ENCODE results near the gene SCFD1. TPM values are rescaled to one million over a fixed set of nuclear protein-coding genes. Genes with fewer than 3 reads are reported as not detected.

The SCFD1 gene
- total RNA-seq, 1 donor from 2014 or later = 41.7 TPM

DNA sequence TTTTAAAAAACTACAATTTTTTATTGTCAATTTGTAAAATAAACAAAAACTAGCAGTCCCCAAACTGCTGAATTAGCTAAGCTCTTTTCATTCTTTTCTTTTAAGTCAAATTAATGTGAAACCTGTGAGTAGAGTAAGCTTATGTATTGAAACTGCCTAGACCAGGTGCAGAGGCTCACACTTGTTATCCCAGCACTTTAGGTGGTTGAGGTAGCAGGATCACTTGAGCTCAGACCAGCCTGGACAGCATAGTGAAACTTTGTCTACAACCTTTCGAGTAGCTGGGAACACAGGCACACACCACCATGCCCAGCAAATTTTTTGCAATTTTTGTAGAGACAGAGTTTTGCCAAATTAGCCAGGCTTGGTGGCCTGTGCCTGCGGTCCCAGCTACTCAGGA lies 26.4 kb downstream of the SCFD1 start:
- TF ChIP-seq, protein P1, sequence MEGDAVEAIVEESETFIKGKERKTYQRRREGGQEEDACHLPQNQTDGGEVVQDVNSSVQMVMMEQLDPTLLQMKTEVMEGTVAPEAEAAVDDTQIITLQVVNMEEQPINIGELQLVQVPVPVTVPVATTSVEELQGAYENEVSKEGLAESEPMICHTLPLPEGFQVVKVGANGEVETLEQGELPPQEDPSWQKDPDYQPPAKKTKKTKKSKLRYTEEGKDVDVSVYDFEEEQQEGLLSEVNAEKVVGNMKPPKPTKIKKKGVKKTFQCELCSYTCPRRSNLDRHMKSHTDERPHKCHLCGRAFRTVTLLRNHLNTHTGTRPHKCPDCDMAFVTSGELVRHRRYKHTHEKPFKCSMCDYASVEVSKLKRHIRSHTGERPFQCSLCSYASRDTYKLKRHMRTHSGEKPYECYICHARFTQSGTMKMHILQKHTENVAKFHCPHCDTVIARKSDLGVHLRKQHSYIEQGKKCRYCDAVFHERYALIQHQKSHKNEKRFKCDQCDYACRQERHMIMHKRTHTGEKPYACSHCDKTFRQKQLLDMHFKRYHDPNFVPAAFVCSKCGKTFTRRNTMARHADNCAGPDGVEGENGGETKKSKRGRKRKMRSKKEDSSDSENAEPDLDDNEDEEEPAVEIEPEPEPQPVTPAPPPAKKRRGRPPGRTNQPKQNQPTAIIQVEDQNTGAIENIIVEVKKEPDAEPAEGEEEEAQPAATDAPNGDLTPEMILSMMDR (IDR thresholded peaks at IDR 0.05; ENCODE audit: insufficient read depth, low read length, poor library complexity, severe bottlenecking) = no peak
- DNase-seq (ENCODE audit: low read depth) = no peak
- H3K27me3 ChIP-seq (ENCODE audit: control insufficient read depth, insufficient read depth, low read length) = no peaks in the 10 kb centered on the region
- H3K4me3 ChIP-seq (ENCODE audit: low read depth, low read length) = no peak overlapping the region
- no peaks in the 10 kb centered on the region for H3K36me3 ChIP-seq (ENCODE audit: control insufficient read depth, insufficient read depth, low read length)

DNA sequence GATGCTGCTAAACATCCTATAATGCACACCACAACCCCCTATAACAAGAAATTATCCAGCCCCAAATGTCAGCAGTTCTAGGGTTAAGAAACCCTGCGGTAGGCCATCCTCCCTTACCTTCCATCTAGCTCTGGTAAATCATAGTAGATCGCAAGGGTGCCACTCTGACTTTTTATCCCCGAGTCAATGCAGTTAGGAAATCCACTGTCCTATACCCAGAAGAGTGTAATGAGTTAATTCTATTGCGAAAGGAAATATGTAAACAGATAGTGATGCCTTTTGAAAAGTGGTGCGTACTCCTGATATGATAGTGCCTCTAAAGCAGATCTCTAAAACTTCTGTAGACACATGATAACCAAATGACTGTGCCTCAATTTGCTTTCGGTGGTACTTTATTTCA lies 29.8 kb downstream of the SCFD1 start:
- TF ChIP-seq, protein P1 (IDR thresholded peaks at IDR 0.05; ENCODE audit: insufficient read depth, low read length, poor library complexity, severe bottlenecking) = no peak
- Histone ChIP-seq H3K4me3 (ENCODE audit: low read depth, low read length) (no peak overlapping the region), H3K36me3 (ENCODE audit: control insufficient read depth, insufficient read depth, low read length) (no peaks in the 10 kb centered on the region), H3K27me3 (ENCODE audit: control insufficient read depth, insufficient read depth, low read length) (no peaks in the 10 kb centered on the region)
- DNase-seq (ENCODE audit: low read depth) = no peak

DNA sequence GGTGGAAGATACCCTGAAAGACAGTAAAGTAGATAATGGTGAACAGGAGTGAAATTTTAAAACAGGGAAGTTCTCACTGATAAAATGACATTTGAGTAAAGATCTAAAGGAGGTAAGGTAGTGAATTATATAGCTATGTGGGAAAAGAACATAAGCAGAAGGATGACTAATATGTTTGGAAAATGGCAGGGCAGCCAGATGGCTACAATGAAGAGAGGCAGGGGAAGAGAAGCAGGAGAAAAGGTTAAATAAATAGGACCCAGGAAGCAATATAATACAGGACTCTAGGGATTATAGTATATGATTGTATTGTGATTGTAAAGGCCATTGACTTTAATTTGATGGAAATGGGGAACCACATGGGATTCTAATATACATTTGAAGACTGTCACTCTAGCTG lies 33.0 kb downstream of the SCFD1 start:
- H3K36me3 ChIP-seq (ENCODE audit: control insufficient read depth, insufficient read depth, low read length) = no peaks in the 10 kb centered on the region
- no peak for DNase-seq (ENCODE audit: low read depth)
- no peak overlapping the region for H3K4me3 ChIP-seq (ENCODE audit: low read depth, low read length)
- TF ChIP-seq, protein P1 (IDR thresholded peaks at IDR 0.05; ENCODE audit: insufficient read depth, low read length, poor library complexity, severe bottlenecking) = no peak
- H3K27me3 ChIP-seq (ENCODE audit: control insufficient read depth, insufficient read depth, low read length) = no peaks in the 10 kb centered on the region

DNA sequence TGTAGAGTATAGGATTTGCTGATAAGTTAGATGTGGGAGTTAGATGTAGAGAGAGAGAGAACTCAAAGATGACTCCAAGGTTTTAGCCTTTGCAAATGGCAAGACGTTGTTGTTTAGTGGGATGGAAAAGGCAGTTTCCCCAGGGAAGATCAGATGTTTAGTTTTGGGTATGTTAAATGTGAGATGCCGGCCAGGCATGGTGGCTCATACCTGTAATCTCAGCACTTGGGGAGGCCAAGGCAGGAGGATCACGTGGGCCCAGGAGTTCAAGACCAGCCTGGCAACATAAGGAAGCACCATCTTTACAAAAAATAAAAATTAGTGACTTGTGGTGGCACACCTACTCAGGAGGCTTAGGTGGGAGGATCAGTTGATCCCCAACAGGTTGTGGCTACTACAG lies 33.5 kb downstream of the SCFD1 start:
- no peak for DNase-seq (ENCODE audit: low read depth)
- Histone ChIP-seq H3K4me3 (ENCODE audit: low read depth, low read length) (no peak overlapping the region), H3K36me3 (ENCODE audit: control insufficient read depth, insufficient read depth, low read length) (no peaks in the 10 kb centered on the region), H3K27me3 (ENCODE audit: control insufficient read depth, insufficient read depth, low read length) (no peaks in the 10 kb centered on the region)
- TF ChIP-seq, protein P1 (IDR thresholded peaks at IDR 0.05; ENCODE audit: insufficient read depth, low read length, poor library complexity, severe bottlenecking) = no peak

DNA sequence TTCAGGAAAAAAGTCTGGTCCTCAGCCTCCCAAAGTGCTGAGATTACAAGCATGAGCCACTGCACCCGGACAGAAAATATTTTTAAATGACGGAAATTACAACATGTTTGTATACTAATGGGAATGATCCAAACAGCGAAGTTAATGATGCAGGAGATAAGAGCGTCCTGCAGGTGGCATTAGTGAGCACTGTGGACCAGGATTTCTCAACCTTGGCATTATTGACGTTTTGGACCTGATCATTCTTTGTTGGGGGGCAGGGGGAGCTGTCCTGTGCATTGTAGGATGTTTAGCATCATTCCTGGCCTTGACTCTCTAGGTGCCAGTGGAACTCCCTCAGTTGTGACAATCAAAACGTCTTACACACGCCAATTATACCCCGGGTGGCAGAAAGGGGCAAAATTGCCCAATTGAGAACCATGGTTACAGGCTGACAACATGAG lies 34.1 kb downstream of the SCFD1 start:
- DNase-seq (ENCODE audit: low read depth) = no peak
- no peaks in the 10 kb centered on the region for H3K27me3 ChIP-seq (ENCODE audit: control insufficient read depth, insufficient read depth, low read length)
- H3K36me3 ChIP-seq (ENCODE audit: control insufficient read depth, insufficient read depth, low read length) = no peaks in the 10 kb centered on the region
- no peak overlapping the region for H3K4me3 ChIP-seq (ENCODE audit: low read depth, low read length)
- TF ChIP-seq, protein P1 (IDR thresholded peaks at IDR 0.05; ENCODE audit: insufficient read depth, low read length, poor library complexity, severe bottlenecking) = peak; percentile 69

DNA sequence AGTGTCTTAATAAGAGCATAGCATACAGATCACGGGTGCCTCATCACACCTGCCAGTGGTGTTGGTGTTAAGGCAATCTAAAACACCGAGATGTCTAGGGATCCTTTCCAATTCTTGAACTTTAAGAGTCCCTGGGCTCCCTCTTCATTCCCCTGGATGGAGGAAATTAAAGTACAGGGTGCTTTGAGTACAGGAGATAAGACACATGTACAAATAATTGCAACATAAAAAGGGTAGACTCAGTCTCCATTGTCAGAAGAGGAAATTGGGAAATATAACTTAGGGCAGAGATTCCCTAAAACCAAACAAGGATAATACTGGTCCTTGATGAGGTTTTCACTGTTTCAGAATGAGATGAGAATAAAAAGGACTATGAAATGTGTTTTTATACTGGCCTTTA lies 34.9 kb downstream of the SCFD1 start:
- Histone ChIP-seq H3K27me3 (ENCODE audit: control insufficient read depth, insufficient read depth, low read length) (no peaks in the 10 kb centered on the region), H3K4me3 (ENCODE audit: low read depth, low read length) (no peak overlapping the region), H3K36me3 (ENCODE audit: control insufficient read depth, insufficient read depth, low read length) (no peaks in the 10 kb centered on the region)
- DNase-seq (ENCODE audit: low read depth) = no peak
- TF ChIP-seq, protein P1 (IDR thresholded peaks at IDR 0.05; ENCODE audit: insufficient read depth, low read length, poor library complexity, severe bottlenecking) = no peak
